ENCODE results near the gene HS1BP3. TPM values are rescaled to one million over a fixed set of nuclear protein-coding genes. Genes with fewer than 3 reads are reported as not detected.

Gene HS1BP3
- total and polyA plus RNA-seq, 2 of the 13 experiments (the other 11 are each of a cell fraction or from before 2014, with no cell fraction given): 15.2 to 22.0 TPM

DNA sequence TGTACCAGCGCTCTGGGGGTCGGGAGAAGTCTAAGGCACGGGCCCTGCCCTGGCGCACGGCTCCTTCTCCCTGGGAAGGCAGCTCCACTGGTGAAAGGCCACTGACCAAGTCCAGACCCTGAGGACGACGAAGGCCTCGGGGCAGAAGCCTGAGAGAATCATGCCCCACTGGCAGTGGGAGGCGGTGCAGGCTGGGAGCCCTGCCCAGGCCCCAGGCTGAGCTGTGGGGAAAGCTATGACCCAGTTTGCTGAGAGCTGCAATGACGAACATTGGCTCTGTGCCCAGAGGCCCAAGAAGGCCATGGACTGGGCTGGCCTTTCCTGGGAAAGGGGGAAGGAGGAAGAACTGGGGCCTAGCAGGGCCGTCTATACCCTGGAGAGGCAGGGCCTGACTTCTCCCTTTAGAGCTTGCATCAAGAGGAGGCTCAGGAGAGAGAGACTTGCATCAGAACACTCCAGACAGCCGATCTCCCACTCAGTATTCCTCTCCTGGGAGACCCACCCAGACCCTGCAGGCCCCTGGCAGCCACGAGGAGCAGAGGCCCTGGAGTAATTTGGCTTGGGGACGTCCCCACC lies 32.9 kb downstream of the HS1BP3 start (continued):
- TF ChIP-seq KDM5B (CRISPR knock-in tag; IDR thresholded peaks at IDR 0.05; ENCODE audit: borderline replicate concordance): no peak
- peak; percentile 79 for TF ChIP-seq POGZ (CRISPR knock-in tag; IDR thresholded peaks at IDR 0.05)
- TF ChIP-seq HNRNPH1 (optimal IDR thresholded peaks at IDR 0.05; ENCODE audit: low read depth, low read length): no peak
- no peak for TF ChIP-seq ZNF891 (CRISPR knock-in tag; IDR thresholded peaks at IDR 0.05)
- no peak for TF ChIP-seq ZBTB3 (CRISPR knock-in tag; IDR thresholded peaks at IDR 0.05; ENCODE audit: borderline replicate concordance, low read depth)
- no peak for TF ChIP-seq DPF2 (CRISPR knock-in tag; IDR thresholded peaks at IDR 0.05; ENCODE audit: borderline replicate concordance, low read depth)
- no peak for TF ChIP-seq MTF2 (CRISPR knock-in tag; IDR thresholded peaks at IDR 0.05; ENCODE audit: borderline replicate concordance)
- no peak for TF ChIP-seq RBM39 (IDR thresholded peaks at IDR 0.05; ENCODE audit: low read depth, low read length, poor library complexity, severe bottlenecking)
- TF ChIP-seq SAFB2 (CRISPR knock-in tag; IDR thresholded peaks at IDR 0.05; ENCODE audit: borderline replicate concordance, low read depth): peak; percentile 22; the same call in 1 of the 2 replicates
- no peak for TF ChIP-seq ZNF720 (CRISPR knock-in tag; IDR thresholded peaks at IDR 0.05)
- TF ChIP-seq, protein P1, sequence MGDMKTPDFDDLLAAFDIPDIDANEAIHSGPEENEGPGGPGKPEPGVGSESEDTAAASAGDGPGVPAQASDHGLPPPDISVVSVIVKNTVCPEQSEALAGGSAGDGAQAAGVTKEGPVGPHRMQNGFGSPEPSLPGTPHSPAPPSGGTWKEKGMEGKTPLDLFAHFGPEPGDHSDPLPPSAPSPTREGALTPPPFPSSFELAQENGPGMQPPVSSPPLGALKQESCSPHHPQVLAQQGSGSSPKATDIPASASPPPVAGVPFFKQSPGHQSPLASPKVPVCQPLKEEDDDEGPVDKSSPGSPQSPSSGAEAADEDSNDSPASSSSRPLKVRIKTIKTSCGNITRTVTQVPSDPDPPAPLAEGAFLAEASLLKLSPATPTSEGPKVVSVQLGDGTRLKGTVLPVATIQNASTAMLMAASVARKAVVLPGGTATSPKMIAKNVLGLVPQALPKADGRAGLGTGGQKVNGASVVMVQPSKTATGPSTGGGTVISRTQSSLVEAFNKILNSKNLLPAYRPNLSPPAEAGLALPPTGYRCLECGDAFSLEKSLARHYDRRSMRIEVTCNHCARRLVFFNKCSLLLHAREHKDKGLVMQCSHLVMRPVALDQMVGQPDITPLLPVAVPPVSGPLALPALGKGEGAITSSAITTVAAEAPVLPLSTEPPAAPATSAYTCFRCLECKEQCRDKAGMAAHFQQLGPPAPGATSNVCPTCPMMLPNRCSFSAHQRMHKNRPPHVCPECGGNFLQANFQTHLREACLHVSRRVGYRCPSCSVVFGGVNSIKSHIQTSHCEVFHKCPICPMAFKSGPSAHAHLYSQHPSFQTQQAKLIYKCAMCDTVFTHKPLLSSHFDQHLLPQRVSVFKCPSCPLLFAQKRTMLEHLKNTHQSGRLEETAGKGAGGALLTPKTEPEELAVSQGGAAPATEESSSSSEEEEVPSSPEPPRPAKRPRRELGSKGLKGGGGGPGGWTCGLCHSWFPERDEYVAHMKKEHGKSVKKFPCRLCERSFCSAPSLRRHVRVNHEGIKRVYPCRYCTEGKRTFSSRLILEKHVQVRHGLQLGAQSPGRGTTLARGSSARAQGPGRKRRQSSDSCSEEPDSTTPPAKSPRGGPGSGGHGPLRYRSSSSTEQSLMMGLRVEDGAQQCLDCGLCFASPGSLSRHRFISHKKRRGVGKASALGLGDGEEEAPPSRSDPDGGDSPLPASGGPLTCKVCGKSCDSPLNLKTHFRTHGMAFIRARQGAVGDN (CRISPR knock-in tag; IDR thresholded peaks at IDR 0.05): peak; percentile 97
- TF ChIP-seq ZNF260 (CRISPR knock-in tag; IDR thresholded peaks at IDR 0.05; ENCODE audit: borderline replicate concordance, low read depth): no peak
- TF ChIP-seq ELF3 (CRISPR knock-in tag; IDR thresholded peaks at IDR 0.05): peak; percentile 66; the same call in 1 of the 2 replicates
- TF ChIP-seq HMG20B (CRISPR knock-in tag; conservative IDR thresholded peaks at IDR 0.05): no peak
- TF ChIP-seq, protein P2, sequence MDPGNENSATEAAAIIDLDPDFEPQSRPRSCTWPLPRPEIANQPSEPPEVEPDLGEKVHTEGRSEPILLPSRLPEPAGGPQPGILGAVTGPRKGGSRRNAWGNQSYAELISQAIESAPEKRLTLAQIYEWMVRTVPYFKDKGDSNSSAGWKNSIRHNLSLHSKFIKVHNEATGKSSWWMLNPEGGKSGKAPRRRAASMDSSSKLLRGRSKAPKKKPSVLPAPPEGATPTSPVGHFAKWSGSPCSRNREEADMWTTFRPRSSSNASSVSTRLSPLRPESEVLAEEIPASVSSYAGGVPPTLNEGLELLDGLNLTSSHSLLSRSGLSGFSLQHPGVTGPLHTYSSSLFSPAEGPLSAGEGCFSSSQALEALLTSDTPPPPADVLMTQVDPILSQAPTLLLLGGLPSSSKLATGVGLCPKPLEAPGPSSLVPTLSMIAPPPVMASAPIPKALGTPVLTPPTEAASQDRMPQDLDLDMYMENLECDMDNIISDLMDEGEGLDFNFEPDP (CRISPR knock-in tag; conservative IDR thresholded peaks at IDR 0.05): no peak
- no peak for TF ChIP-seq REXO4 (CRISPR knock-in tag; IDR thresholded peaks at IDR 0.05; ENCODE audit: borderline replicate concordance)
- TF ChIP-seq, protein P3, sequence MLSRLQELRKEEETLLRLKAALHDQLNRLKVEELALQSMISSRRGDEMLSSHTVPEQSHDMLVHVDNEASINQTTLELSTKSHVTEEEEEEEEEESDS (CRISPR knock-in tag; IDR thresholded peaks at IDR 0.05; ENCODE audit: borderline replicate concordance): no peak
- TF ChIP-seq ZNF10 (CRISPR knock-in tag; IDR thresholded peaks at IDR 0.05; ENCODE audit: borderline replicate concordance, low read depth): no peak
- TF ChIP-seq KLF13 (CRISPR knock-in tag; IDR thresholded peaks at IDR 0.05): no peak
- TF ChIP-seq ZNF343 (CRISPR knock-in tag; IDR thresholded peaks at IDR 0.05): no peak
- no peak for TF ChIP-seq CHCHD3 (CRISPR knock-in tag; IDR thresholded peaks at IDR 0.05)
- TF ChIP-seq, protein P4, sequence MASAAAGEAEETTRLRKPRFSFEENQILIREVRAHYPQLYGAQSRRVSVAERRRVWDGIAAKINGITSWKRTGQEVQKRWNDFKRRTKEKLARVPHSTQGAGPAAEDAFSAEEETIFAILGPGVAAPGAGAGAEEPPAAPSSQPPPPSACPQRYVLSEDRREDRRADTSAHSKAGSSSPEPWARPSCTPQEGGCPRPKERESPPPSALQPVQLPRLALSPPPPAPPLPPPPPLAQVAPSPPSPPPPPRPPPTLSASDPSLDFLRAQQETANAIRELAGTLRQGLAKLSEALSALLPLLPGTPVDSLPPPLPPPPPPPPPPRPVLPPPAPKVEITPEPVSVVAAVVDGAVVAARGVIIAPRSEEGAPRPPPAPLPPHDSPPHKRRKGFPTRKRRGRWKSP (CRISPR knock-in tag; IDR thresholded peaks at IDR 0.05): no peak; the same call in 1 of the 2 replicates
- peak; percentile 56; the same call in 1 of the 2 replicates for TF ChIP-seq SAP130 (CRISPR knock-in tag; IDR thresholded peaks at IDR 0.05; ENCODE audit: low read depth)
- no peak for TF ChIP-seq SNRNP70 (IDR thresholded peaks at IDR 0.05; ENCODE audit: low read depth, low read length)

Data from HepG2 (cell line).